Stimulated activated CD4-positive, alpha-beta T cell treated with anti-CD3 and anti-CD28 coated beads, Interleukin-2, amount 100 ng/mL, for 48 hours (primary cell): ENCODE measurements around the gene UGCG.
"Not testable (repeated sequence)": the region's sequence is repeated elsewhere in the genome, so short reads cannot be mapped to it uniquely, and the experiment has no call there.

Experiments used
- DNase-seq, 2 donors: peaks; one replicate each; pipeline ENCODE4 v3.0.0-alpha.2; 2020

Gene UGCG

GRCh38 chr9:111957856-111958631 is 61.4 kb downstream of the UGCG start:
- DNase-seq: no peak

GRCh38 chr9:111959468-111960359 is 63.1 kb downstream of the UGCG start:
- no peak for DNase-seq

- not testable (repeated sequence) for DNase-seq
Observed at GRCh38 chr9:111960485-111960884, 63.9 kb downstream of the UGCG start.

GRCh38 chr9:111961009-111961408 is 64.4 kb downstream of the UGCG start:
- no peak for DNase-seq

- no peak for DNase-seq
Observed at GRCh38 chr9:111961575-111961974, 65.0 kb downstream of the UGCG start.

- no peak for DNase-seq
Observed at GRCh38 chr9:111962021-111962420, 65.4 kb downstream of the UGCG start.

GRCh38 chr9:111963995-111964394 is 67.4 kb downstream of the UGCG start:
- DNase-seq: no peak

- no peak for DNase-seq
Observed at GRCh38 chr9:111965566-111966019, 69.0 kb downstream of the UGCG start.

- no peak for DNase-seq
Observed at GRCh38 chr9:111966124-111966723, 69.6 kb downstream of the UGCG start.

GRCh38 chr9:111966861-111967291 is 70.3 kb downstream of the UGCG start:
- DNase-seq: no peak

GRCh38 chr9:111967621-111968020 is 71.0 kb downstream of the UGCG start:
- no peak for DNase-seq

GRCh38 chr9:111969061-111969460 is 72.4 kb downstream of the UGCG start:
- no peak for DNase-seq

GRCh38 chr9:111969622-111970021 is 73.0 kb downstream of the UGCG start:
- DNase-seq: no peak

- DNase-seq: no peak
Observed at GRCh38 chr9:111970827-111971226, 74.2 kb downstream of the UGCG start.

- DNase-seq: no peak
Observed at GRCh38 chr9:111974092-111974681, 77.6 kb downstream of the UGCG start.

- DNase-seq: no peak
Observed at GRCh38 chr9:111975709-111976108, 79.1 kb downstream of the UGCG start.

- DNase-seq: no peak
Observed at GRCh38 chr9:111978616-111979015, 82.0 kb downstream of the UGCG start.

GRCh38 chr9:111979561-111979960 is 82.9 kb downstream of the UGCG start:
- no peak for DNase-seq

GRCh38 chr9:111980398-111980797 is 83.8 kb downstream of the UGCG start:
- DNase-seq: no peak

GRCh38 chr9:111983484-111983908 is 86.9 kb downstream of the UGCG start:
- DNase-seq: no peak

- DNase-seq: no peak
Observed at GRCh38 chr9:111984086-111984802, 87.6 kb downstream of the UGCG start.
